Endometrium (tissue), 2 donors: ENCODE data around the gene PAX7.
"Not testable (repeated sequence)": the region's sequence is repeated elsewhere in the genome, so short reads cannot be mapped to it uniquely, and the experiment has no call there.

Experiments
- FAIRE-seq: peaks from 2 replicates; lab custom pipeline; 2012; peaks lifted over from hg19 to GRCh38; lab: Jason Lieb, UNC
- donor health status: control.
- donor health status: control.

PAX7 gene

DNA sequence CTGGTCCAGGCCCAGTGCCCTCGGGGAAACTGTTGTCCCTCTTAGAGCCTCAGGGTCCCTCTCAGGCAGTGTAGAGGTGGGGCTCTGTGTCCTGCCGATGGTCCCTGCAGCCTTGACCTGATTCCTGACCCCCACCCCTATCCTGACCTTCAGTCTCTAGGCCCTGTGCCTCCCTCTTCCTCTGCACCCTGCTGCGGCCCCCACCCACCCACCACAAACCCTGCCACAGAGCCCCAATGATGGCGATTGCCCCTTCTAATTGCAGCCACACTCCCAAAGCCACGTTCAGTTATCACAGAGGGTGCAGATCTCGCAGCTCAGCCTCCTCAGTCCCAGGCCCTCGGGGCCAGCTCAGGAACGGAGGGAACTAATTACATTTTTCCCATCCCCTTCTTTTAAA is 99.7 kb downstream of the PAX7 start:
- FAIRE-seq = no peak

DNA sequence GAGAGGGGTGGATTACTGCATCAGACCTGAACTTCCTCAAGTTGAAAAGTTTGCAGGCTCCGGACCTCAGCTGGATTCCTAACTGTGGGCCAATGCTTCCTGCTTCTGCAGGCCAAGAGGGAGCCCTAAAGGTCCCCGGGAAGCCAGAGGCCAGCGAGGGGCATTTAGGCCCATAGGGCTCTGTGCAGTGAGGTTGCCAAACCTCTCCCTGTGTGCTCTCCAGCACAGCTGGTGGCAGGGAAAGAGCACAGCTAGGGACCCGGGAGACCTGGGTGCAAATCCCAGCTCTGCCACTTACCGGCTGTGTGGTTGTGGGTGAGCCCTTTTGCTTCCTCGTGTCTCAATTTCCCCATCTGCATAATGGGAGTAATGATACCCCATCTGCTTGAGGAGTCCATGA is 100.5 kb downstream of the PAX7 start:
- FAIRE-seq = no peak

DNA sequence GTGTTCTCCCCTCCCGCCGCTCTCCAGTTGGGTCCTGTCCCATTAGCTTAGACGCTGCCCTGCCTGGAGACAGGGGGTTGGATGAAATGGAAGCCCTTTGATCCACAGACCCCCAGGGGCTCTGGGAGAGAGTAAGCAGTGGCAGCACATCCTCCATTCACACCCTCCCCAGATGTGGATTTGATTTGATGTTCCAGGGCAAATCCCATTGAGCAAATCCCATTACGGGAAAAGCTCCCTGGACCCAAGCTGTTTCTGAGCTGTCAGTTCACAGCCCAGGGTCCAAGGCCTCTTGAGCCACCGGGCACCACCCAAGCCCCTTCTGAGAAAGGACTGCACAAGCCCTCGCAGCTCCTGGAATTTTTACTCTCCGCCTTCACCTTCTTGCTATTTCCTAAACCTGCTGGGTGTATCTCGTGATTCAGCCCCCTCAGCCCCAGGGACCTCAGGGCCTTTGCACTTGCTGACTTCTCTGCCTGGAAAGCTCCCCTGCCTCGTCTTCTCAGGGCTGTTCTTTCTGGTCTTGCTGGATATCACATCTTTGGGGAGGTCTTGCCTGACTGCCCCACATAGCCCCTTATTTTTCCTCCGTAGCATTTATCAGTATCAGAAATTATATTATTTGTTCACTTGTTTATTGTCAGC is 101.1 kb downstream of the PAX7 start:
- FAIRE-seq = no peak

DNA sequence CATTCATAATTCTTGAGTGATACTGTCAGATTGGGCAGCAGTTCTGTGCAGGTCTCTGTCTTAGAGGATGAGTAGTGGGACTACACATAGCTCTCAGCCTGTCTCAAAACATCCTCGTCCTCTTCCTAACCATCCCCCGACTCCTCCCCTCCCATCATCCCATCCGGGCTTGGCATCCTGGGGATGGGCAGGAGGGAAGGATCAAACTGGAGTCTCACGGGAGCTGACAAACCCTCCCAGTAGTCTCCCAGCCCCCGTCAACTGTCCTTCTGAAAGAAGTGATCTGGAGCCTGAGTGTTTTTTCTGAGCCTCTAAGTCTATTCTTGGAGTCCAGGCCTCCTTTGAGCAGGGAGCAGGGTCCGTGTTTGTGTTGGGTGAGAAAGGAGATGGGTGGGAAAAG is 102.0 kb downstream of the PAX7 start:
- FAIRE-seq = no peak

DNA sequence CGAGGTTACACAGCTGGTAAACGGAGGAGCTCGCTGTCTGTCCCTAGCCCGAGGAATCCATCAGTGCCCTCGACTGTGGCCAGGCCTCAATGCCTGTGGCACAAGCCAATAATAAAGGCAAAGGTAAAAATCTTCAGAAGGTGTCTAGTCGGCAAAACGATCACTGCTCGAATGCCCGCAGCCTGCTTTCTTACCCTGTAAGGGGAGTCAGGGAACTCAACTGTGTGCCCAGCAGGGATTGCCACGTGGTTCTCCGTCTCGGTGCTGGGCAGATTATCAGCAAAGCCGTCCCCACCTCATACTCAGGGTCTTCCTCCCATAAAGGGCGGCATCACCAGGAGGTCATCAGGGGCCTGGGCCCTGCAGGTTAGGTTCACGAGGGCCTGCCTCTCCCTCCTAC is 103.4 kb downstream of the PAX7 start:
- no peak for FAIRE-seq

DNA sequence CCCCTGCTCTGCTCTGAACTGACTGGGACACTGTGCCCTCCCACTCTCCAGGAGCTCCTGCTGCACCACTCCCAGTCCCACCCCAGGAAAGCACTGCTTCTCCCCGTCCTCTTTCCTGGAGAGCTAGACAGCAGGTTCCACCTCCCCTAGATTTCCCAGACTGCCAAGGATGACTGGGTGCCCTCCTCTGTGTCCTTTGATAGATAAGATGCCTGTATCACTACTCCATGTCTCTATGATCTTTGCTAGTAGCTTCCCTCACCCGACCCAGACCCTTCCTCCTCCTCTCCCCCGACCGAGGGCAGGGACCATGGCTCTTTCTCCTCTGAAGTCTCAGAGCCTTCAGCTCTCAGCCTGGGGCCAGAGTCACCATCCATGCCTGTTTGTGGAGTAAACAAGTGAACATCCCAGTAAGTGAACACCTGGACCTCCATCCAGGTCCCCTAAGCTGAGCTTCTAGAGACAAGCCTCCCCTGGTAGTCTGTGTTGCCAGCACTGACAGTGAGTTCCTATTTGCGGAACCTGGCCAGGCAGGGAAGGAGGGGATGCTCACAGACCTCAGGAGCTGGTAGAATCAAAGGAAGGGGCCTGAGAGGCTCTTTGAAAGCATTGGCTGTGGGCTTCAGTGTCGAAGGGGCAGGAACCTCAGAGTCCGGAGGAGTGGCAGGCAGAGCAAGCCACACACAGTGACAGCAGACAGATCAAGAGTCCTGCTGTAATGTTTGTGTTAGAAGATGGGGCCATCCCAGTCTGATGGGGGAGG is 104.0 kb downstream of the PAX7 start:
- no peak for FAIRE-seq

DNA sequence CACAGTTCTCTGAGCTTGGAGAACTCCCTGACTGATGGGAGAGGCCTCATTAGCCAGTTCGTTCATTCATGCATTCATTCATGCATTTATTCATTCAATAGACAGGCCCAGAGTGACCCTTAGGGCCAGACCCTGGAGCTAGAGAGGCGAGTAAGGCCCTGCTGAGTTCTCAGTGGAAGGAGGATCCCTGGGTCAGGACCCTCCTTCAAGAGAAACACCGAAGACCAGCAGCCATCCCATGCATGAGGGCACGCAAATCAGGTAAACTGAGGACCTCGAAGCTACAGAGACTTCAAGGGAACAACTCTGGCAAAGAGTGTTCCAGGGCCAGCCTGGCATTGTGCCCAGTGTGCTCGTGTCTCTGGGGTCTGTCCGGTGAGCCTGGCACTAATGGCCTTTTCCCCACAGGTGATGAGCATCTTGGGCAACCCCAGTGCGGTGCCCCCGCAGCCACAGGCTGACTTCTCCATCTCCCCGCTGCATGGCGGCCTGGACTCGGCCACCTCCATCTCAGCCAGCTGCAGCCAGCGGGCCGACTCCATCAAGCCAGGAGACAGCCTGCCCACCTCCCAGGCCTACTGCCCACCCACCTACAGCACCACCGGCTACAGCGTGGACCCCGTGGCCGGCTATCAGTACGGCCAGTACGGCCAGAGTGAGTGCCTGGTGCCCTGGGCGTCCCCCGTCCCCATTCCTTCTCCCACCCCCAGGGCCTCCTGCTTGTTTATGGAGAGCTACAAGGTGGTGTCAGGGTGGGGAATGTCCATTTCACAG is 104.8 kb downstream of the PAX7 start:
- FAIRE-seq = no peak

DNA sequence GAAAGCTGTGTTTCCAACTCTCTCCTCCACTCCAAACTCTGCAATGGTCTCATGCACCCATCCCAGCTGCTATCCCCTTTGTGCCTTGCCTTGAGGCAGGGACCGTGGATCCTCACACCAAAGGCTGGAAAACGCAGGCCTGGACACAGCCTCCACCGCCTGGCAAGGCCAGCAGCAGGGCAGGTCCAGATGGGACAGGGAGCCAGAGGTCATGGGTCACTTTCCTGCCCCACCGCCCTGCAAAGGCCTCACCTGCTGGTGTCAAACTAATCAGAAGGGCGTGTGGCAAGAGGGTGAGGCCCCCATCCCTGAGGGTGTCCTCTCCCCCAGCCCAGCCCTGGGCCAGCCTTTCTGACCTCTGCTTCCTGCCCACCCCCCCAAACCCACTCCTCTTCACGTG is 106.3 kb downstream of the PAX7 start:
- FAIRE-seq = no peak

DNA sequence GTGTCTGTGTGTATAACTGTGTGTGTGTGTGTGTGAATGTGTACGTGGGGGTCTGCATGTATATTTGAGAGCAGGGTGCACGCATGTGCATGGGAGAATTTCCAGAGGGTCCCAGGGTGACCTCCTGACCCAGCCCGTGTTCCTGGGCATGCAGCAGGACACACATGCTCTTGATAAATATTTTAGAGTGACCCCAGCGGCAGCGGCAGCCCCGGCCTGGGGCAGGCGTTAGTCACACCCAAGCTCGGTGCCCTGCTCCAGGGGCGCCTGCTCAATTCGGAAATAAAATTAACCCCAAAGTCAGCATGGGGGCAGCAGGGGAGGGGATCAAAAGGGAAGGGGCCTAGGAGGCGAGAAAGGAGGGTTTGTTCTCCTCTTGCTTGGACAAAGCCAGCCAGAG is 107.5 kb downstream of the PAX7 start:
- no peak for FAIRE-seq

DNA sequence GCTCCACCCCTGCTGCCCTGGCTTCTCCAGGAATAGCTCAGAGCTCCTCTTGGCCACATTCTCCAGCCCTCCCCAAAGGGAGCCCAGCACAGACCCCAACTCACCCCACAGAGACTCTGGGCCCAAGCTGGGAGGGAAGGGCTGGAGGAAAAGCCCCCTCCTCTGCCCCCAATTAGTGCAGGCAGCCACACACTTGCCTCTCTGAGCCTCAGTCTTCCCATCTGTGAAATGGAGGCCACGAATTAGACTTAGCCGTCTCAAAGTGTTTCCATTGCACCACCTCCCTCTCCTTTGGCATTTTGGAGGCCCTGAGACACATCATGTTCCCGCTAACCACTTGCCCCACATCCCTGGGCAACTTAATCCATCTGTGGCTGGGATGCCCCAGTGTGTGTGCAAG is 108.0 kb downstream of the PAX7 start:
- FAIRE-seq = no peak

DNA sequence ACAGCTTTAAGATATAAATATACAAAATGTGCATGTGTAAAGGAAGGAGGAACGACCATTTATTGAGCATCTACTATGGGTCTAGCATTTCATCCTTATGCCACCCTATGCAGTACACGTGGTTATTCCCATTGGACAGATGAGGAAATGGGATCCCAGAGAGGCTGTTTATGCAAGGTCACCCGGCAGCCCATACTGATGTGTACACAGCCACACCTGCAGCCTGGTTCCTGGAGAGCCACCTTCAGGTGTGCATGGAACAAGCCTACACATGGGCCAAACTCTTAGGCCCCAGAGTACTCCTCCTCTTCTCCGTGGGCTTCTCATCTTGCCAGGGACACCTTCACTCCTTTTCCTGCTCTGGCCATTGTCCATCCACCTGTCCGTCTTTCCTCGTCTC is 108.8 kb downstream of the PAX7 start:
- FAIRE-seq = no peak

DNA sequence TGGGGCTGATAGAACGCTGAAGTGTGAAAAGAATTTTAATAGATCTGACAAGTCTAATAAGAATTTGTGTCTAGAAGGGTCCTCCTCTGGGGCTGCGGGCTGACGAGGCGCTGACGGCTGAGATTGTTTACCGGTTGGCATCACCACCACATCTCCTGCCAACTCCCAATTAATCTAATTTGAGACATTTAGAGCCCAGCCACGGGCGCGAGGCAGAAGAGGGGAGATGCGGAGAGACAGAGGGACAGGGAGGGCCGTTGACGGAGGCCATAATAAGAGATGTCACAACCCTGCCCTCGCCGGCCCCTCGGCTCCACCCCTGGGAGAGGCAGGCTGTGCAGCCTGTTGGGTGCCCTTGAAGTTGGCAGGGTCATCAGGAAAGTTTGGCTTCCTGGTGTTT is 109.3 kb downstream of the PAX7 start:
- FAIRE-seq = no peak

DNA sequence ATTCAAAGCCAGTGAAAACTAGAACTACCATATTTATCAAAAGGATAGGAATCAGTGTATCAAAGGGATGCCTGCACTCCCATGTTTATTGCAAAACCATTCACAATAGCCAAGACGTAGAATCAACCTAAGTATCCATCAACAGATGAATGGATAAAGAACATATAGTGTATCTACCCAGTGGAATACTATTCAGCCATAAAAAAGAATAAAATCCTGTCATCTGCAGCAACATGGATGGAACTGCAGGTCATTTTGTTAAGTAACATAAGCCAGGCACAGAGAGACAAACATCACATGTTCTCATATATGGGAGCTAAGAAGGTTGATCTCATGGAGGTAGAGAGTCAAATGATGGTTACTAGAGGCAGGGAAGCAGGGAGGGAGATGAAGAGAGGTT is 110.0 kb downstream of the PAX7 start:
- no peak for FAIRE-seq

DNA sequence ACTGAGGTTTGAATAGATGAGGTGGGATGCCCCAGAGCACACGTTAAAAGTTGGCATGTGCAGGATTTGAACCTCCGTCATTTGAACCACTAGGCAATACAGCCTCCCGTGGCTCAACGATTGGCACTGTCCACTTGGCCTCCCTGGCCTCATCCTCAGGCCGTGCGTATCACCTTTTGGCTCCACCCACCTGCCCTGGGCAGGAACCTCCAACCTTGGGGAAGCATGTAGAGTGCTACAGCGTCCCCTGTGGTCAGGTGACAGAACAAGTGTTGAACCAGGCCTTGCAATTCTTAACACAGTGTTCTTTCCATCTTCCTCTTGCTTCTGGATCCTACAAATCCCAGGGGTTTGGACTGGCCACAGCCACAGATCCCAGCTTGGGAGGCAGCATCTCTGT is 112.6 kb downstream of the PAX7 start:
- FAIRE-seq = no peak

DNA sequence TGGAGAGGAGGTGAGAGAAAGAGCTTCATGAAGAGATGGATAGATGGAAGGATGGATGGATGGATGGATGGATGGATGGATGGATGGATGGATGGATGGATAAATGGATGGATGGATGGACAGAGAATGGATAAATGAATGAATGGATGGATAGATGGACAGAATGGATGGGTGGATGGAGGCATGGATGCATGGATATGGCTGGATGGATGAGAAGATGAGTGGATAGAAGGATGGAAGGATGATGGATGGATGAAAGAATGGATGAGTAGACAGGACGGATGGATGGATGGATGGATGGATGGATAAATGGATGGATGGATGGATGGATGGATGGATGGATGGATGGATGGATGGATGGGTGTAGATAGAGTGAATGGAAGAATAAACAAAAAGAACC is 113.7 kb downstream of the PAX7 start:
- not testable (repeated sequence) for FAIRE-seq

DNA sequence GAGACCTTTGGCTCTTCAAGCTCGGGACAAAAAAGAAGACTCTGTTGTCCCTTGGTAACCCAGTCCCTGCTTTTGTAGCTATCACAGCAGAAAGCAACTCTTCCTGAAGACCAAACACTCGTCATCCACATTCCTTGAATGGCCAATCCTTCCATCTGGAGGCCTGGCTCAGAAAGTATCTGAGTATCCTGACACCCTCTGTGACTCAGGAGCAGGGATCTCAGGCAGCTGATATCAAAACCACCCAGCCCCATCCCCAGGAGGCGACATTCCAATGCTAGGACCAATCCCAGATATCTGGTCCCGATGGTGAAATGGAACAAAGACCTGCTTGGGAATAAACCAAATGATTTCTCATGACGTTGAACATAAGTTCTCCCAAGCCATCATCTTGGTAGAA is 116.3 kb downstream of the PAX7 start:
- no peak for FAIRE-seq

DNA sequence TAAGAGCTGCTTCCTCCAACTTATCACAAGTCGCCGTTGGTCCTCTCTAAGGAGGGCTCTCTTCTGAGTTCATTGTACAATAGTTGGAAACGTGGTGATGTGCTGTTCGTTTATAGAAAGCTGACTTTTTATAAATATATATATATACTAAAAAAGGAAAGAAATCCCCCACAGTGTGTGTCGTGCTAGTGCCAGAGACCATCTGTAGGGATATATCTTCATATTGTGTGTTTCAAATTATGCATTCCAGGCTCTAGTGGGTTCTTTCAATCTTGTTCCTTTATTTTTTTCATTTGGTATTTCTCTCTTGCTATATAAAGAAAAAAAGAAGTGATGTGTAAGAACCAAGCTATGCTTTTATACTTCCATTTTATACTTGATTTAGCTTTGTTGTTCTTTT is 117.0 kb downstream of the PAX7 start:
- FAIRE-seq = no peak

DNA sequence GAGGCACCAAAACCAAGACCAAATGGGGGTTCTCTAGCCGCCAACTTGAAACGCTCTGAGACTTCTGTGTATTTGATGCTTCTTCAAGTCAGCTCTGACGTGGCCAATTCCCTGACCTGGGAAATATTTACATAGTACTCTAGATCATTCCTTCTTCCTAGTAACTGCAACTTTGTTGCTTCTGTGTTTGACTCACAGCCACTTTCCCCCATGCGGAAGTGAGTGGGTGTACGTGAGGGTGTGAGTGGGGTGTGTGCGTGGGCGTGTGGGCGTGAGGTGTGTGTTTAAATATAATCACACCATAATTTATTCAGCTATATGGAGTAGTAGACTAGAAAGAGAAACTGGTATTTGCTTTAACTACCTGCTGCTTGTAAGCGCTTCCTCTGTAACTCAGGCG is 117.8 kb downstream of the PAX7 start:
- no peak for FAIRE-seq

DNA sequence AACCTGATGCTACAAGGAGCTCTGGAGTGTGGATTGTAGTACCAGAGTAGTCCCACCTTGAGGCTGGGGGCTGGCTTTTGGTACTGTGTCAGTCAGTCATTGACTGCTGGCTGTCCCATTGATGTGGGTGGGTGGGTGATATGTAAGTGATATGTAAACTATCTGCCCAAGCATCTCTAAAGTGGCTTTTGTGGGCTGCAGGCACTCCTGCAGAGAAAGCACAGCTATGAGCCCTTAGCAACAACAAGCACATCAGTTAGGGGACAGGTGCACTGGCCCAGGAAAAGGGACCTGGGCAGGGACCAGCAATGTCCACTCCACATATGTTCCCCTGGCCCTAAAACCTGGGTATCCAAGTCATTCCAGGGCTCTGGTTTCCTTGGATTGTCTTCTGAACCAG is 118.9 kb downstream of the PAX7 start:
- no peak for FAIRE-seq

DNA sequence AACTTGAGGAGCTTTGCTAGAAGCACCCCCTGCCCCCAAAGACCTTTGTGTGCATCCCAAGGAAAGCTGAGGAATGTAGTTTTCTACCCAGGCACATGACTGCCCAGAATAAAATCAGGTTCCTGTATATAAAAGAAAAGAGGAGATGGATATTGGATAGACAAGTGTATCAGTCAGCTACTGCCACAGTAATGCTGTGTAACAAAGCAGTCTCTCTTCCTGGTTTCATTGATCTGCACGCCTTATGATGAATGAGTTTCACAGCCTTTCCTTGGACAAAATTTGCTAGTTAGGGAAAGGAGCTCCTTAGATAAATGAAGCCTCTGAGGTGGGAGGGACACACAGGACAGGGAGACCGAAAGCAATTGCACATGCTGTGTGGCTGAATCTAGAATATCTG is 120.0 kb downstream of the PAX7 start:
- FAIRE-seq = no peak

DNA sequence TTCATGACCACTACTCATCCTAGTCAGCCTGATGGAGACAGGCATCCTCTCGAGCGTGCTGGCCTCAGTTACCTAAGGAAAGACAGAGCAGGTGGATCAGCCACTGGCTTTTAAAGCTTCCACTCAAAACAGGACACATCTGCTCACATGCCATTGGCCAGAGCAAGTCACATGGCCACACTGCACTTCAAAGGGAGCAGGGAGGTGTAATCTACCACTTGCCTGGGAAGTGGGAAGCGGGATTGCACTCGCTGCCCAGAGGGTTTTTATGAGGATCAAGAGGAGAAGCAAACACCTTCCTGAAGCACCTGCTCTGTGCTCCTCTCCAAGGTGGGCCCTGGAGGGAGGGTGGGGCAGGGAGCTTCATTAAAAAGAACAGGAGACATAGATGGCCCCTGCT is 120.8 kb downstream of the PAX7 start:
- FAIRE-seq = no peak

DNA sequence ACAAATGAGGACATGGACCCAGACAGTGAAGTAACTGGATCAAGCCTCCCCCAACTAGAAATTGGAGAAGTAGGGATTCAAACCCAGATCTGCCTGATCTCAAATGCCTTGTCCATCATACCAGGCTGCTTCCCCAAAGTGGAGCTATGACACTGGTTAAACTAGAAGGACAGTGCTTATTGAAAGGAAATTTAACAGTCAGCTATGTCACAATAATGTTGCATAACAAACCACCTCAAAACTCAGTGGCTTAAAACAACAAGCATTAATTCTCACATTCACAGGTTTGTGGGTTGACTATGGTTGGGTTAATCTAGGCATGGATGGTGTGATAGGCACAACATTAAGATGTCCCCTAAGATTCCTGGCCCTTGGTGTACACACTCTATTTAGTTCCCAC is 121.8 kb downstream of the PAX7 start:
- no peak for FAIRE-seq

DNA sequence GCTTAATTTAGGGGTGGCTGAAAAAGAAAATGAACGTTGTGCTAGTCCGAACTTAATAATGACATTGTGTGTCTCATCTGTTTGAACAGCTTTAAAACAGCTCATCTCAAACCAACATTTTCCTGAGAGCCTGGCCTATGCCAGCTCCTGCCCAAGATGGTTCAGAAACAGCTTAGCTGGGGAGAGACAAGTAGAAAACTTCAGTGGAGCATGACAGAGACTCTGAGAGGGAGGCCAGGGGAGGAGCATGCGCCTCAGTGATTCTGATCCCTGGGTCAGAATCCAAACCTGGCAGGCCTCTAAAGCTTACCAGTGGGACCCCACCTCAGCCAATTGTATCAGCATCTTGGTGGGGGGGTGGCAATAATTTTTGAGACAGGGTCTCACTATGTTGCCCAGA is 129.5 kb downstream of the PAX7 start:
- no peak for FAIRE-seq
